Fibroblast of lung (primary cell): ENCODE results near the gene GNB3. TPM values are rescaled to one million over a fixed set of nuclear protein-coding genes. Genes with fewer than 3 reads are reported as not detected.
"Not testable (repeated sequence)": the region's sequence is repeated elsewhere in the genome, so short reads cannot be mapped to it uniquely, and the experiment has no call there.

Experiments used
- DNase-seq, 2 donors: peaks; one replicate each; pipeline versions ENCODE4 v3.0.0 to v3.0.0-alpha.2; 2010; ENCODE audit warnings: low read depth in 2 of 2
- H2AFZ ChIP-seq: 2 replicates; pipeline ENCODE4 v1.5.1; 2012; ENCODE audit warnings: low read length, control low read depth, inconsistent platforms
- H3K27ac ChIP-seq: 2 replicates; pipeline ENCODE4 v1.5.1; 2011; ENCODE audit warnings: low read length, control low read depth; ENCODE audit not compliant: insufficient read depth
- H3K27me3 ChIP-seq: 2 replicates; pipeline ENCODE4 v1.5.1; 2011; ENCODE audit warnings: mild to moderate bottlenecking, low read length; ENCODE audit not compliant: control insufficient read depth, insufficient read depth
- H3K36me3 ChIP-seq: 2 replicates; pipeline ENCODE4 v1.5.1; 2011; ENCODE audit warnings: low read length; ENCODE audit not compliant: control insufficient read depth, insufficient read depth
- H3K4me1 ChIP-seq: 2 replicates; pipeline ENCODE4 v1.5.1; 2011; ENCODE audit warnings: low read length; ENCODE audit not compliant: control insufficient read depth, insufficient read depth; ENCODE audit errors: extremely low read depth
- H3K4me2 ChIP-seq: 2 replicates; pipeline ENCODE4 v1.5.1; 2011; ENCODE audit warnings: low read length, control low read depth; ENCODE audit not compliant: insufficient read depth; ENCODE audit errors: extremely low read depth
- H3K4me3 ChIP-seq, 4 experiments: fragments of 200-600 bp in 1 of 4; sonication (generic) in 1 of 4; replicated peaks in 1 of 4; 2 replicates each; pipeline ENCODE4 v1.5.1; 2011 to 2016; ENCODE audit warnings: low read length in 4 of 4, low read depth in 3 of 4, mild to moderate bottlenecking in 3 of 4, control low read depth in 2 of 4, inconsistent platforms in 1 of 4, mixed read lengths in 1 of 4; ENCODE audit not compliant: insufficient read depth in 1 of 4; ENCODE audit errors: control extremely low read depth in 1 of 4
- H3K79me2 ChIP-seq: 2 replicates; pipeline ENCODE4 v1.5.1; 2012; ENCODE audit warnings: mild to moderate bottlenecking, low read length, inconsistent platforms; ENCODE audit not compliant: control insufficient read depth, insufficient read depth
- H3K9ac ChIP-seq: 2 replicates; pipeline ENCODE4 v1.5.1; 2011; ENCODE audit warnings: mild to moderate bottlenecking, low read length, control low read depth; ENCODE audit not compliant: insufficient read depth
- H3K9me3 ChIP-seq: 2 replicates; pipeline ENCODE4 v1.5.1; 2012; ENCODE audit warnings: low read depth, low read length; ENCODE audit not compliant: control insufficient read depth, insufficient read depth
- H4K20me1 ChIP-seq: 2 replicates; pipeline ENCODE4 v1.5.1; 2011; ENCODE audit warnings: low read length; ENCODE audit not compliant: control insufficient read depth, insufficient read depth; ENCODE audit errors: extremely low read depth
- CTCF ChIP-seq, 2 donors: IDR thresholded peaks in 1 of 2; conservative IDR thresholded peaks in 1 of 2; 1 replicate in 1 of 2; 2 replicates in 1 of 2; pipeline ENCODE4 v1.5.1; 2011 to 2012; ENCODE audit warnings: low read length in 2 of 2, control low read depth in 1 of 2, inconsistent platforms in 1 of 2, low read depth in 1 of 2, mild to moderate bottlenecking in 1 of 2
- EZH2 ChIP-seq: IDR thresholded peaks from 2 replicates; pipeline ENCODE4 v1.5.1; 2012; ENCODE audit warnings: low read length, control low read depth, mild to moderate bottlenecking; ENCODE audit errors: missing control alignments
- polyA plus RNA-seq, 2 donors: library from polyadenylated mRNA; depleted of rRNA in 1 of 2; stranded (reverse) in 1 of 2; unstranded in 1 of 2; fragments of >200 nt; gene quantifications; 2 replicates each; pipeline ENCODE4 v1.2.1, GENCODE V29; 2011 to 2012; ENCODE audit warnings: missing spikeins in 1 of 2
- total RNA-seq: library from RNA; depleted of rRNA; stranded (reverse); fragments of >200 nt; gene quantifications from 2 replicates; pipeline ENCODE4 v1.2.1, GENCODE V29; 2014

Gene GNB3
- total and polyA plus RNA-seq, 2 donors (not counting 1 experiment from before 2014, with no cell fraction given), result 1.7 to 2.7 TPM

GRCh38 chr12:6887460-6887859, 46.7 kb downstream of the GNB3 start:
- H3K27me3 ChIP-seq, result no peaks in the 10 kb centered on the region
- H2AFZ ChIP-seq, result no peak overlapping the region
- no peaks in the 10 kb centered on the region for H3K4me1 ChIP-seq
- H3K4me2 ChIP-seq, result no peak overlapping the region
- H3K9me3 ChIP-seq, result no peaks in the 10 kb centered on the region
- no peaks in the 10 kb centered on the region for H4K20me1 ChIP-seq
- no peak for DNase-seq
- TF ChIP-seq EZH2 (no peak), CTCF (conservative IDR thresholded peaks at IDR 0.05 in 1 of 2, IDR thresholded peaks at IDR 0.05 in 1 of 2; ENCODE audit: low read depth in 1 of 2, low read length in 2 of 2) (no peak)
- no peak overlapping the region for H3K9ac ChIP-seq
- no peaks in the 10 kb centered on the region for H3K79me2 ChIP-seq
- H3K4me3 ChIP-seq, result no peak overlapping the region
- peaks cover 8% of the 10 kb centered on the region for H3K36me3 ChIP-seq
- H3K27ac ChIP-seq, result no peak overlapping the region

GRCh38 chr12:6888360-6888759, 47.6 kb downstream of the GNB3 start:
- no peak overlapping the region for H3K4me3 ChIP-seq
- H3K27me3 ChIP-seq, result no peaks in the 10 kb centered on the region
- H4K20me1 ChIP-seq, result no peaks in the 10 kb centered on the region

GRCh38 chr12:6888794-6889193, 48.1 kb downstream of the GNB3 start:
- H4K20me1 ChIP-seq, H3K36me3 ChIP-seq, DNase-seq, H3K27ac ChIP-seq, H2AFZ ChIP-seq, H3K9me3 ChIP-seq, H3K4me3 ChIP-seq, H3K27me3 ChIP-seq, H3K9ac ChIP-seq, H3K4me1 ChIP-seq, H3K4me2 ChIP-seq, H3K79me2 ChIP-seq: not testable (repeated sequence)

More at GRCh38 chr12:6888360-6888759, 47.6 kb downstream of the GNB3 start:
- Histone ChIP-seq H3K36me3 (peaks cover 8% of the 10 kb centered on the region), H3K9me3 (no peaks in the 10 kb centered on the region), H3K79me2 (no peaks in the 10 kb centered on the region), H2AFZ (no peak overlapping the region), H3K27ac (no peak overlapping the region), H3K4me1 (no peaks in the 10 kb centered on the region), H3K4me2 (no peak overlapping the region), H3K9ac (no peak overlapping the region)
- no peak for TF ChIP-seq EZH2
- TF ChIP-seq CTCF (conservative IDR thresholded peaks at IDR 0.05 in 1 of 2, IDR thresholded peaks at IDR 0.05 in 1 of 2; ENCODE audit: low read depth in 1 of 2, low read length in 2 of 2), result no peak
- no peak for DNase-seq

- DNase-seq, H3K9me3 ChIP-seq, H3K27me3 ChIP-seq, H3K4me1 ChIP-seq, H4K20me1 ChIP-seq, H3K4me2 ChIP-seq, H2AFZ ChIP-seq, H3K9ac ChIP-seq, H3K79me2 ChIP-seq, H3K36me3 ChIP-seq, H3K4me3 ChIP-seq: not testable (repeated sequence)
- peak overlapping the region; percentile 86 for H3K27ac ChIP-seq
These were observed 49.2 kb downstream of the GNB3 start for GRCh38 chr12:6889775-6890573.
